PC-9 (cell line): Measurements from ENCODE around the gene DDX41.
A peak's percentile ranks its signal among the peaks of the same experiment; 100 is the strongest.

Source experiments
- EZH2 ChIP-seq: fragments of 200-600 bp; sonication (generic); IDR thresholded peaks from 2 replicates; pipeline ENCODE4 v1.8.0; 2017; ENCODE audit warnings: antibody characterized with exemption, low read depth
- TF ChIP-seq, protein P1 (sequence below): fragments of 200-600 bp; sonication (generic); conservative IDR thresholded peaks from 2 replicates; pipeline ENCODE4 v1.6.1; 2017; ENCODE audit warnings: mixed run types, antibody characterized with exemption, mild to moderate bottlenecking, moderate library complexity

- TF ChIP-seq, protein P1, sequence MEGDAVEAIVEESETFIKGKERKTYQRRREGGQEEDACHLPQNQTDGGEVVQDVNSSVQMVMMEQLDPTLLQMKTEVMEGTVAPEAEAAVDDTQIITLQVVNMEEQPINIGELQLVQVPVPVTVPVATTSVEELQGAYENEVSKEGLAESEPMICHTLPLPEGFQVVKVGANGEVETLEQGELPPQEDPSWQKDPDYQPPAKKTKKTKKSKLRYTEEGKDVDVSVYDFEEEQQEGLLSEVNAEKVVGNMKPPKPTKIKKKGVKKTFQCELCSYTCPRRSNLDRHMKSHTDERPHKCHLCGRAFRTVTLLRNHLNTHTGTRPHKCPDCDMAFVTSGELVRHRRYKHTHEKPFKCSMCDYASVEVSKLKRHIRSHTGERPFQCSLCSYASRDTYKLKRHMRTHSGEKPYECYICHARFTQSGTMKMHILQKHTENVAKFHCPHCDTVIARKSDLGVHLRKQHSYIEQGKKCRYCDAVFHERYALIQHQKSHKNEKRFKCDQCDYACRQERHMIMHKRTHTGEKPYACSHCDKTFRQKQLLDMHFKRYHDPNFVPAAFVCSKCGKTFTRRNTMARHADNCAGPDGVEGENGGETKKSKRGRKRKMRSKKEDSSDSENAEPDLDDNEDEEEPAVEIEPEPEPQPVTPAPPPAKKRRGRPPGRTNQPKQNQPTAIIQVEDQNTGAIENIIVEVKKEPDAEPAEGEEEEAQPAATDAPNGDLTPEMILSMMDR = peak; percentile 45; the same call in 1 of the 2 replicates
- TF ChIP-seq EZH2 = no peak
Observed at GRCh38 chr5:177491429-177491945, 25.3 kb downstream of the DDX41 start.
